K562 (cell line): ENCODE results near the gene CELSR1. TPM values are rescaled to one million over a fixed set of nuclear protein-coding genes. Genes with fewer than 3 reads are reported as not detected.

Experiments used
- ATAC-seq: fragments of 200-7000 bp; cut with Tn5 transposase; 3 replicates; pipeline ENCODE4 v1.9.1; 2020; ENCODE audit warnings: moderate library complexity
- BruUV-seq: library from RNA; stranded (reverse); fragments of 400-500 nt; replicated peaks from 2 replicates; lab custom pipeline; 2021; lab: Mats Ljungman, UMichigan
- CTCF ChIA-PET: fragments of 300-600 bp; formaldehyde crosslinking; extraction: SDS; loops from one replicate; lab custom pipeline; 2021; ENCODE audit warnings: low intra/inter-chr PET ratio; lab: Yijun Ruan, JAX
- POLR2A ChIA-PET: fragments of 300-600, 350-650 bp; sonication (Branson Sonifier 250); formaldehyde crosslinking; extraction: SDS; loops from one replicate; lab custom pipeline; 2021; ENCODE audit warnings: antibody characterized with exemption, inconsistent platforms; lab: Yijun Ruan, JAX
- DNase-seq, 4 experiments: peaks; one replicate each; pipeline versions ENCODE4 v3.0.0 to v3.0.0-alpha.2; 2011 to 2018; ENCODE audit warnings: low spot score in 3 of 4, mixed read lengths in 3 of 4; ENCODE audit errors: extremely low read depth in 1 of 4
- FAIRE-seq: peaks from 2 replicates; lab custom pipeline; 2011; peaks lifted over from hg19 to GRCh38; lab: Jason Lieb, UNC
- H2AFZ ChIP-seq: 2 replicates; pipeline ENCODE4 v1.6.0; 2011; ENCODE audit warnings: low read depth, low read length, control low read depth, inconsistent platforms
- H3K27ac ChIP-seq: fragments of 200-600 bp; 3 replicates; pipeline ENCODE4 v1.8.0; 2011; ENCODE audit warnings: low read depth, mild to moderate bottlenecking, control low read depth, inconsistent platforms, low read length, moderate library complexity, mixed read lengths; ENCODE audit errors: extremely low read depth
- H3K27me3 ChIP-seq, 2 experiments: fragments of 300-600 bp in 1 of 2; 2 replicates in 1 of 2; 3 replicates in 1 of 2; pipeline versions ENCODE4 v1.6.0 to v1.8.0; 2011; ENCODE audit warnings: inconsistent platforms in 2 of 2, low read length in 2 of 2, mild to moderate bottlenecking in 1 of 2, mixed read lengths in 1 of 2, moderate library complexity in 1 of 2; ENCODE audit not compliant: control insufficient read depth in 2 of 2, insufficient read depth in 2 of 2
- H3K36me3 ChIP-seq: fragments of 300-600 bp; 3 replicates; pipeline ENCODE4 v1.8.0; 2011; ENCODE audit warnings: mild to moderate bottlenecking, low read length, inconsistent platforms; ENCODE audit not compliant: control insufficient read depth, insufficient read depth
- H3K4me1 ChIP-seq, 2 experiments: fragments of 200-600 bp in 1 of 2; replicated peaks in 1 of 2; 2 replicates in 1 of 2; 3 replicates in 1 of 2; pipeline versions ENCODE4 v1.5.1 to v1.8.0; 2011; ENCODE audit warnings: inconsistent platforms in 2 of 2, low read length in 2 of 2, mild to moderate bottlenecking in 1 of 2, mixed read lengths in 1 of 2, moderate library complexity in 1 of 2; ENCODE audit not compliant: control insufficient read depth in 2 of 2, insufficient read depth in 2 of 2
- H3K4me2 ChIP-seq: 2 replicates; pipeline ENCODE4 v1.6.1; 2011; ENCODE audit warnings: low read length, control low read depth, inconsistent platforms, mixed read lengths; ENCODE audit not compliant: insufficient read depth
- H3K4me3 ChIP-seq: fragments of 200-600 bp; sonication (generic), shearing (Covaris generic); 2 replicates; pipeline ENCODE4 v1.5.1; 2016; ENCODE audit warnings: control low read depth, inconsistent platforms
- H3K79me2 ChIP-seq: fragments of 200-600 bp; 3 replicates; pipeline ENCODE4 v1.8.0; 2011; ENCODE audit warnings: low read length, inconsistent platforms; ENCODE audit not compliant: control insufficient read depth, insufficient read depth
- H3K9ac ChIP-seq, 2 experiments: 2 replicates each; pipeline versions ENCODE4 v1.6.0 to v1.6.1; 2011; ENCODE audit warnings: low read depth in 2 of 2, low read length in 2 of 2, control low read depth in 1 of 2, inconsistent platforms in 1 of 2, mild to moderate bottlenecking in 1 of 2, mixed read lengths in 1 of 2; ENCODE audit not compliant: insufficient read depth in 1 of 2
- H3K9me1 ChIP-seq: one replicate; pipeline ENCODE4 v1.6.0; 2011; ENCODE audit warnings: inconsistent platforms, mild to moderate bottlenecking, low read length, moderate library complexity; ENCODE audit not compliant: control insufficient read depth, insufficient read depth
- H3K9me3 ChIP-seq: replicated peaks from 2 replicates; pipeline ENCODE4 v1.5.1; 2011; ENCODE audit warnings: low read depth, low read length, inconsistent platforms; ENCODE audit not compliant: control insufficient read depth, insufficient read depth
- H4K20me1 ChIP-seq: replicated peaks from 2 replicates; pipeline ENCODE4 v1.6.1; 2011; ENCODE audit warnings: low read length, inconsistent platforms, mixed read lengths; ENCODE audit not compliant: control insufficient read depth, insufficient read depth
- ARID3A ChIP-seq: IDR thresholded peaks from 2 replicates; pipeline ENCODE4 v1.6.1; 2012; ENCODE audit warnings: low read depth, low read length, improper control_type of control experiment, borderline replicate concordance
- RBM25 ChIP-seq: fragments of 200-400 bp; formaldehyde crosslinking; IDR thresholded peaks from 2 replicates; pipeline ENCODE4 v1.6.1; 2018; ENCODE audit warnings: low read length, low read depth, moderate library complexity; ENCODE audit not compliant: severe bottlenecking
- SETDB1 ChIP-seq: IDR thresholded peaks from one replicate; pipeline ENCODE4 v1.6.1; 2012; ENCODE audit warnings: low read length, control low read depth, inconsistent platforms
- SMARCA4 ChIP-seq: fragments of 450-650 bp; IDR thresholded peaks from 2 replicates; pipeline ENCODE4 v1.6.1; 2016
- SMARCE1 ChIP-seq: fragments of 450-650 bp; IDR thresholded peaks from 2 replicates; pipeline ENCODE4 v1.7.1; 2016; ENCODE audit warnings: mild to moderate bottlenecking
- SREBF1 ChIP-seq: fragments of 150-350 bp; IDR thresholded peaks from 2 replicates; pipeline ENCODE4 v1.6.1; 2014; ENCODE audit warnings: antibody characterized with exemption, low read depth, low read length, borderline replicate concordance
- ZBTB11 ChIP-seq, 3 experiments: fragments of 200-800 bp in 1 of 3; fragments of 250-450 bp in 1 of 3; fragments of 450-650 bp in 1 of 3; sonication (Bioruptor Pico) in 1 of 3; sonication (Bioruptor generic) in 1 of 3; formaldehyde crosslinking in 1 of 3; IDR thresholded peaks; 2 replicates each; pipeline versions ENCODE4 v1.6.1 to v1.8.0; 2016 to 2022; ENCODE audit warnings: mild to moderate bottlenecking in 2 of 3, missing genetic modification characterization in 2 of 3, missing compliant biosample characterization in 1 of 3, moderate library complexity in 1 of 3
- ZNF232 ChIP-seq: sonication (generic); formaldehyde crosslinking; IDR thresholded peaks from 2 replicates; pipeline ENCODE4 v1.8.0; 2022; ENCODE audit warnings: mild to moderate bottlenecking, missing genetic modification reagents
- ZNF583 ChIP-seq: fragments of 250-450 bp; sonication (Bioruptor Pico); IDR thresholded peaks from 2 replicates; pipeline ENCODE4 v1.4.0; 2020
- WGBS: fragments of 100-300 bp; shearing (Covaris generic); methylation state at CpG from one replicate; pipeline ENCODE4 v1.1.6; 2016; ENCODE audit warnings: low coverage, mixed read lengths; ENCODE audit not compliant: insufficient coverage; ENCODE audit errors: missing lambda C conversion rate; 5-methylcytosine and 5-hydroxymethylcytosine counted together
- in situ Hi-C: fragments of 300-500 bp; cut with MboI; formaldehyde crosslinking; loops from 4 replicates; pipeline ENCODE4 v1.15.0; 2018; ENCODE audit warnings: inconsistent platforms, mixed read lengths
- intact Hi-C: fragments of 100-400 bp; cut with micrococcal nuclease; formaldehyde crosslinking; loops from 2 replicates; pipeline ENCODE4 v1.14.2; 2022
- polyA plus RNA-seq, 8 experiments: library from polyadenylated mRNA; depleted of rRNA in 4 of 8; stranded (reverse) in 5 of 8; unstranded in 3 of 8; fragments of >200 nt; fragmentation: Nextera tagmentation in 2 of 8; fragmentation: Illumina TruSeq in 1 of 8; extraction: Ambion mirVana in 2 of 8; extraction: Trizol in 1 of 8; gene quantifications; 2 replicates each; pipeline versions ENCODE4 v1.2.1 to v1.2.3, GENCODE V29; 2011 to 2014; ENCODE audit warnings: inconsistent platforms in 1 of 8, missing spikeins in 1 of 8
- total RNA-seq, 7 experiments: library from RNA; depleted of rRNA in 6 of 7; stranded (reverse); fragments of >200 nt in 6 of 7; fragmentation: Illumina TruSeq in 2 of 7; extraction: Trizol in 2 of 7; gene quantifications; 2 replicates each; pipeline versions ENCODE4 v1.2.1 to v1.2.3, GENCODE V29; 2011 to 2021; ENCODE audit warnings: low replicate concordance in 1 of 7
- TF ChIP-seq, protein P1 (sequence below): fragments of 450-650 bp; IDR thresholded peaks from 2 replicates; pipeline ENCODE4 v1.6.1; 2016; ENCODE audit warnings: low read depth, mild to moderate bottlenecking, moderate library complexity
- TF ChIP-seq, protein P2 (sequence below): fragments of 200-800 bp; sonication (Bioruptor generic); IDR thresholded peaks from 2 replicates; pipeline ENCODE4 v1.6.1; 2017; ENCODE audit warnings: missing genetic modification characterization, missing compliant biosample characterization

The CELSR1 gene
- total and polyA plus RNA-seq, 9 of the 15 experiments (the other 6 are each of a cell fraction or from before 2014, with no cell fraction given) = under 0.01 to 0.09 TPM; not detected in 7

GRCh38 chr22:46453006-46453828, 84.2 kb downstream of the CELSR1 start:
- no TSS peak for BruUV-seq
- no peak overlapping the region for H3K4me3 ChIP-seq
- no peaks in the 10 kb centered on the region for H3K9me1 ChIP-seq
- peaks cover 7 to 39% of the 10 kb centered on the region in 2 experiments; a peak in 4 of 5 replicates for H3K4me1 ChIP-seq
- no peaks in the 10 kb centered on the region for H3K79me2 ChIP-seq
- FAIRE-seq = no peak
- H3K27me3 ChIP-seq = peaks cover 5 to 45% of the 10 kb centered on the region in 2 experiments; a peak in 3 of 5 replicates
- H3K4me2 ChIP-seq = no peak overlapping the region
- in situ Hi-C loops = no loop called here
- H2AFZ ChIP-seq = no peak overlapping the region
- H3K9ac ChIP-seq = no peak overlapping the region
- no peak for DNase-seq
- ChIA-PET POLR2A (no interaction called here), CTCF (no interaction called here)
- no peaks in the 10 kb centered on the region for H3K36me3 ChIP-seq
- no peak for ATAC-seq
- intact Hi-C loops = no loop called here
- WGBS = 10% methylated on average over 25 of the region's 31 CpGs
- H4K20me1 ChIP-seq = peaks cover 4% of the 10 kb centered on the region; the same call in 1 of the 2 replicates
- no peak overlapping the region for H3K27ac ChIP-seq
- H3K9me3 ChIP-seq = no peaks in the 10 kb centered on the region
- TF ChIP-seq SMARCE1 = no peak
- TF ChIP-seq, protein P1, sequence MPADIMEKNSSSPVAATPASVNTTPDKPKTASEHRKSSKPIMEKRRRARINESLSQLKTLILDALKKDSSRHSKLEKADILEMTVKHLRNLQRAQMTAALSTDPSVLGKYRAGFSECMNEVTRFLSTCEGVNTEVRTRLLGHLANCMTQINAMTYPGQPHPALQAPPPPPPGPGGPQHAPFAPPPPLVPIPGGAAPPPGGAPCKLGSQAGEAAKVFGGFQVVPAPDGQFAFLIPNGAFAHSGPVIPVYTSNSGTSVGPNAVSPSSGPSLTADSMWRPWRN = no peak
- no peak for TF ChIP-seq RBM25
- no peak for TF ChIP-seq SMARCA4
- TF ChIP-seq SREBF1 = no peak
- no peak for TF ChIP-seq ARID3A
- TF ChIP-seq ZBTB11 (CRISPR knock-in tag; IDR thresholded peaks at IDR 0.05) = no peak
- TF ChIP-seq SETDB1 = no peak
- TF ChIP-seq ZNF583 (CRISPR knock-in tag) = no peak
- TF ChIP-seq ZNF232 = no peak
- TF ChIP-seq, protein P2, sequence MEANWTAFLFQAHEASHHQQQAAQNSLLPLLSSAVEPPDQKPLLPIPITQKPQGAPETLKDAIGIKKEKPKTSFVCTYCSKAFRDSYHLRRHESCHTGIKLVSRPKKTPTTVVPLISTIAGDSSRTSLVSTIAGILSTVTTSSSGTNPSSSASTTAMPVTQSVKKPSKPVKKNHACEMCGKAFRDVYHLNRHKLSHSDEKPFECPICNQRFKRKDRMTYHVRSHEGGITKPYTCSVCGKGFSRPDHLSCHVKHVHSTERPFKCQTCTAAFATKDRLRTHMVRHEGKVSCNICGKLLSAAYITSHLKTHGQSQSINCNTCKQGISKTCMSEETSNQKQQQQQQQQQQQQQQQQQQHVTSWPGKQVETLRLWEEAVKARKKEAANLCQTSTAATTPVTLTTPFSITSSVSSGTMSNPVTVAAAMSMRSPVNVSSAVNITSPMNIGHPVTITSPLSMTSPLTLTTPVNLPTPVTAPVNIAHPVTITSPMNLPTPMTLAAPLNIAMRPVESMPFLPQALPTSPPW = no peak
